WTC11 (cell line): ENCODE measurements around the gene LAMTOR2. TPM values are rescaled to one million over a fixed set of nuclear protein-coding genes. Genes with fewer than 3 reads are reported as not detected.

ENCODE experiments used
- ATAC-seq: fragments of 200-7000 bp; cut with Tn5 transposase; 2 replicates; pipeline ENCODE4 v1.10.0; 2021; ENCODE audit warnings: mild to moderate bottlenecking, moderate library complexity
- CTCF ChIA-PET: fragments of 300-600 bp; sonication (Branson Sonifier 250); formaldehyde crosslinking; loops from one replicate; lab custom pipeline; 2021; ENCODE audit warnings: antibody characterized with exemption; lab: Charles Lee
- POLR2A ChIA-PET: fragments of 350-600 bp; sonication (Branson Sonifier 250); formaldehyde crosslinking; loops from one replicate; lab custom pipeline; 2021; ENCODE audit warnings: antibody characterized with exemption; lab: Charles Lee
- DNase-seq: peaks from one replicate; pipeline ENCODE4 v3.0.0; 2021; ENCODE audit warnings: low spot score
- H3K27ac Mint-ChIP-seq: 2 replicates; pipeline ENCODE4 v1.8.0; 2021; ENCODE audit warnings: mixed read lengths
- H3K27me3 Mint-ChIP-seq: 2 replicates; pipeline ENCODE4 v1.8.0; 2021; ENCODE audit warnings: low read depth, mild to moderate bottlenecking, moderate library complexity, mixed read lengths
- H3K36me3 Mint-ChIP-seq: 2 replicates; pipeline ENCODE4 v1.8.0; 2021; ENCODE audit warnings: mixed read lengths
- H3K4me1 Mint-ChIP-seq: 2 replicates; pipeline ENCODE4 v1.8.0; 2022; ENCODE audit warnings: mixed read lengths
- H3K4me3 Mint-ChIP-seq: 2 replicates; pipeline ENCODE4 v1.8.0; 2021; ENCODE audit warnings: mild to moderate bottlenecking, moderate library complexity, mixed read lengths
- H3K9me3 Mint-ChIP-seq: 2 replicates; pipeline ENCODE4 v1.8.0; 2021; ENCODE audit warnings: mixed read lengths
- CREM ChIP-seq: sonication (generic); formaldehyde crosslinking; IDR thresholded peaks from 2 replicates; pipeline ENCODE4 v1.8.1; 2022; ENCODE audit warnings: mild to moderate bottlenecking, missing genetic modification reagents, moderate library complexity
- CTCF ChIP-seq: fragments of 200-600 bp; IDR thresholded peaks from 2 replicates; pipeline ENCODE4 v1.8.0; 2022; ENCODE audit warnings: antibody characterized with exemption
- FOXJ3 ChIP-seq: sonication (generic); formaldehyde crosslinking; IDR thresholded peaks from 2 replicates; pipeline ENCODE4 v1.9.0; 2021; ENCODE audit warnings: missing genetic modification reagents, mild to moderate bottlenecking, borderline replicate concordance
- GTF2I ChIP-seq: fragments of 250-450 bp; sonication (Bioruptor Pico); conservative IDR thresholded peaks from 2 replicates; pipeline ENCODE4 v1.4.0; 2021; ENCODE audit warnings: mild to moderate bottlenecking
- HMGA2 ChIP-seq: fragments of 250-450 bp; sonication (Bioruptor Pico); IDR thresholded peaks from 2 replicates; pipeline ENCODE4 v1.4.0; 2021; ENCODE audit warnings: mild to moderate bottlenecking, moderate library complexity
- HMGXB4 ChIP-seq: sonication (generic); formaldehyde crosslinking; IDR thresholded peaks from 2 replicates; pipeline ENCODE4 v1.8.1; 2023; ENCODE audit warnings: mild to moderate bottlenecking, moderate library complexity, missing genetic modification reagents
- NFE2L1 ChIP-seq: sonication (generic); formaldehyde crosslinking; IDR thresholded peaks from 2 replicates; pipeline ENCODE4 v1.8.1; 2023; ENCODE audit warnings: missing genetic modification reagents
- NR1H2 ChIP-seq: sonication (generic); formaldehyde crosslinking; IDR thresholded peaks from 2 replicates; pipeline ENCODE4 v1.9.0; 2021; ENCODE audit warnings: mild to moderate bottlenecking, moderate library complexity, missing genetic modification reagents
- SMAD4 ChIP-seq: sonication (generic); formaldehyde crosslinking; IDR thresholded peaks from 2 replicates; pipeline ENCODE4 v1.8.0; 2022; ENCODE audit warnings: mild to moderate bottlenecking, missing genetic modification reagents
- SOX15 ChIP-seq: fragments of 250-450 bp; sonication (Bioruptor Pico); IDR thresholded peaks from 2 replicates; pipeline ENCODE4 v1.9.0; 2021; ENCODE audit warnings: mild to moderate bottlenecking
- USF1 ChIP-seq: sonication (generic); formaldehyde crosslinking; IDR thresholded peaks from 2 replicates; pipeline ENCODE4 v1.8.0; 2022; ENCODE audit warnings: mild to moderate bottlenecking, missing genetic modification reagents
- USF2 ChIP-seq: sonication (generic); formaldehyde crosslinking; IDR thresholded peaks from 2 replicates; pipeline ENCODE4 v1.8.1; 2023; ENCODE audit warnings: mild to moderate bottlenecking, missing genetic modification reagents, moderate library complexity
- ZBTB21 ChIP-seq: sonication (generic); formaldehyde crosslinking; IDR thresholded peaks from 2 replicates; pipeline ENCODE4 v1.8.1; 2023; ENCODE audit warnings: mild to moderate bottlenecking, missing genetic modification reagents, borderline replicate concordance
- ZNF232 ChIP-seq: sonication (generic); formaldehyde crosslinking; IDR thresholded peaks from 2 replicates; pipeline ENCODE4 v1.8.0; 2022; ENCODE audit warnings: mild to moderate bottlenecking, missing genetic modification reagents
- ZNF317 ChIP-seq: sonication (generic); formaldehyde crosslinking; IDR thresholded peaks from 2 replicates; pipeline ENCODE4 v1.8.1; 2023; ENCODE audit warnings: low read depth, mild to moderate bottlenecking, moderate library complexity, missing genetic modification reagents, borderline replicate concordance
- ZNF512 ChIP-seq: sonication (generic); formaldehyde crosslinking; IDR thresholded peaks from 2 replicates; pipeline ENCODE4 v1.8.1; 2022; ENCODE audit warnings: missing genetic modification reagents, borderline replicate concordance
- total RNA-seq: library from RNA; stranded (reverse); gene quantifications from 3 replicates; pipeline ENCODE4 v1.2.3, GENCODE V29; 2021
- TF ChIP-seq, protein P1 (sequence below): sonication (generic); formaldehyde crosslinking; IDR thresholded peaks from 2 replicates; pipeline ENCODE4 v1.8.0; 2022; ENCODE audit warnings: mild to moderate bottlenecking, missing genetic modification reagents
- TF ChIP-seq, protein P2 (sequence below): sonication (generic); formaldehyde crosslinking; IDR thresholded peaks from 2 replicates; pipeline ENCODE4 v1.8.0; 2023; ENCODE audit warnings: mild to moderate bottlenecking, missing genetic modification reagents

The LAMTOR2 gene
- total RNA-seq, 1 experiment from 2014 or later, result 62.4 TPM

DNA sequence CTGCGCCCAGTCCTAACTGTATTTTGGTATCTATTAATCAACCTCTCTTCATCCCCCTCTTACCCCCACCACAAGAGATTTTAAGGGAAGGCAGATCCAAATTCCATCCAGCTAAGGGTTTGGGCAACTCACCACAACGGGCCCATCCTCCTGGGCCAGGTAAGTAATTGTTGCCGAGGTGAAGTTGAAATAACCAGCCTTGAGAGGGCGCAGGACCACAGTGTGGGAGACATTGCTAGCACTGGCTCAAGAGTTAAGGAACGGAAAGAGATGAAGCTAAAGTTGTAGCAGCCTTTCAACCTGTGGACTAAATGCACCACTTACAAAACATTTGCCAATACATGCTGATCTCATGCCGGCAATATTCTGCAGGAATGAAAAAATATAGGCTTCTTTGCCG lies 39.8 kb upstream of the LAMTOR2 start (continued):
- TF ChIP-seq ZNF512 (CRISPR knock-in tag) (no peak), CREM (CRISPR knock-in tag) (no peak)
- TF ChIP-seq, all 79 proteins: peak for 0

DNA sequence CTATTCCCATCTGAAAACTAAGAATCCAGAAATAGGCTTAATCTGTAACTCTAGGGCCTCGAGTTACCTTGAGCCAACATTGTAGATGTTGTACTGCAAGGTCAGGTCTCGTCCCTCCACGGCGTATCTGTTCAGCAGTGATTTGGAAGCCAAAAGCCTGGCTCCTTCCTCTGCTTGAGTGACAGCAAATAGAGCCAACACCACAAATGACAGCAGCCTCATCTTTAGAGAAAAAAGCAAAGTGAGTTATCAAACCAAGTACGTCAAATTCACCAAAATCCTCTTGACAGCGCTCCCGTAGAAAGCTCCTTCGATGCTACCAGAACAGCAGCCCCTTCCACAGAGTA lies 34.7 kb upstream of the LAMTOR2 start:
- POLR2A ChIA-PET, result no interaction called here
- Mint-ChIP-seq H3K36me3 (peaks cover 33% of the 10 kb centered on the region), H3K4me1 (peaks cover 9% of the 10 kb centered on the region), H3K4me3 (peak overlapping the region; percentile 85), H3K27me3 (peaks cover 27% of the 10 kb centered on the region), H3K9me3 (no peaks in the 10 kb centered on the region), H3K27ac (peak overlapping the region; percentile 41)
- DNase-seq (no peak), ATAC-seq (no peak)
- CTCF ChIA-PET, result interaction anchor here (1.0 to 1.4 kb wide), 5 partner anchors 46 to 117 kb away, joined by 3 to 9 read pairs (median 3); no protein-coding TSS in a partner anchor
- TF ChIP-seq HMGXB4 (CRISPR knock-in tag), result no peak
- no peak for TF ChIP-seq NR1H2 (CRISPR knock-in tag)
- no peak for TF ChIP-seq ZNF317 (CRISPR knock-in tag)
- TF ChIP-seq CREM (CRISPR knock-in tag), result no peak
- TF ChIP-seq NFE2L1 (CRISPR knock-in tag), result no peak
- no peak for TF ChIP-seq CTCF
- no peak for TF ChIP-seq SMAD4 (CRISPR knock-in tag)
- TF ChIP-seq, protein P1, sequence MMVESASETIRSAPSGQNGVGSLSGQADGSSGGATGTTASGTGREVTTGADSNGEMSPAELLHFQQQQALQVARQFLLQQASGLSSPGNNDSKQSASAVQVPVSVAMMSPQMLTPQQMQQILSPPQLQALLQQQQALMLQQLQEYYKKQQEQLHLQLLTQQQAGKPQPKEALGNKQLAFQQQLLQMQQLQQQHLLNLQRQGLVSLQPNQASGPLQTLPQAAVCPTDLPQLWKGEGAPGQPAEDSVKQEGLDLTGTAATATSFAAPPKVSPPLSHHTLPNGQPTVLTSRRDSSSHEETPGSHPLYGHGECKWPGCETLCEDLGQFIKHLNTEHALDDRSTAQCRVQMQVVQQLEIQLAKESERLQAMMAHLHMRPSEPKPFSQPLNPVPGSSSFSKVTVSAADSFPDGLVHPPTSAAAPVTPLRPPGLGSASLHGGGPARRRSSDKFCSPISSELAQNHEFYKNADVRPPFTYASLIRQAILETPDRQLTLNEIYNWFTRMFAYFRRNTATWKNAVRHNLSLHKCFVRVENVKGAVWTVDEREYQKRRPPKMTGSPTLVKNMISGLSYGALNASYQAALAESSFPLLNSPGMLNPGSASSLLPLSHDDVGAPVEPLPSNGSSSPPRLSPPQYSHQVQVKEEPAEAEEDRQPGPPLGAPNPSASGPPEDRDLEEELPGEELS (CRISPR knock-in tag), result no peak
- TF ChIP-seq FOXJ3 (CRISPR knock-in tag), result no peak
- TF ChIP-seq ZNF232 (CRISPR knock-in tag), result no peak
- no peak for TF ChIP-seq GTF2I (CRISPR knock-in tag)
- TF ChIP-seq, protein P2, sequence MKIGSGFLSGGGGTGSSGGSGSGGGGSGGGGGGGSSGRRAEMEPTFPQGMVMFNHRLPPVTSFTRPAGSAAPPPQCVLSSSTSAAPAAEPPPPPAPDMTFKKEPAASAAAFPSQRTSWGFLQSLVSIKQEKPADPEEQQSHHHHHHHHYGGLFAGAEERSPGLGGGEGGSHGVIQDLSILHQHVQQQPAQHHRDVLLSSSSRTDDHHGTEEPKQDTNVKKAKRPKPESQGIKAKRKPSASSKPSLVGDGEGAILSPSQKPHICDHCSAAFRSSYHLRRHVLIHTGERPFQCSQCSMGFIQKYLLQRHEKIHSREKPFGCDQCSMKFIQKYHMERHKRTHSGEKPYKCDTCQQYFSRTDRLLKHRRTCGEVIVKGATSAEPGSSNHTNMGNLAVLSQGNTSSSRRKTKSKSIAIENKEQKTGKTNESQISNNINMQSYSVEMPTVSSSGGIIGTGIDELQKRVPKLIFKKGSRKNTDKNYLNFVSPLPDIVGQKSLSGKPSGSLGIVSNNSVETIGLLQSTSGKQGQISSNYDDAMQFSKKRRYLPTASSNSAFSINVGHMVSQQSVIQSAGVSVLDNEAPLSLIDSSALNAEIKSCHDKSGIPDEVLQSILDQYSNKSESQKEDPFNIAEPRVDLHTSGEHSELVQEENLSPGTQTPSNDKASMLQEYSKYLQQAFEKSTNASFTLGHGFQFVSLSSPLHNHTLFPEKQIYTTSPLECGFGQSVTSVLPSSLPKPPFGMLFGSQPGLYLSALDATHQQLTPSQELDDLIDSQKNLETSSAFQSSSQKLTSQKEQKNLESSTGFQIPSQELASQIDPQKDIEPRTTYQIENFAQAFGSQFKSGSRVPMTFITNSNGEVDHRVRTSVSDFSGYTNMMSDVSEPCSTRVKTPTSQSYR (CRISPR knock-in tag), result no peak
- no peak for TF ChIP-seq SOX15 (CRISPR knock-in tag)
- TF ChIP-seq USF2 (CRISPR knock-in tag), result no peak
- TF ChIP-seq USF1 (CRISPR knock-in tag), result no peak
- no peak for TF ChIP-seq HMGA2 (CRISPR knock-in tag)
- TF ChIP-seq ZBTB21 (CRISPR knock-in tag), result no peak
